ENCODE measurements around the gene MYL3.

Gene MYL3

DNA sequence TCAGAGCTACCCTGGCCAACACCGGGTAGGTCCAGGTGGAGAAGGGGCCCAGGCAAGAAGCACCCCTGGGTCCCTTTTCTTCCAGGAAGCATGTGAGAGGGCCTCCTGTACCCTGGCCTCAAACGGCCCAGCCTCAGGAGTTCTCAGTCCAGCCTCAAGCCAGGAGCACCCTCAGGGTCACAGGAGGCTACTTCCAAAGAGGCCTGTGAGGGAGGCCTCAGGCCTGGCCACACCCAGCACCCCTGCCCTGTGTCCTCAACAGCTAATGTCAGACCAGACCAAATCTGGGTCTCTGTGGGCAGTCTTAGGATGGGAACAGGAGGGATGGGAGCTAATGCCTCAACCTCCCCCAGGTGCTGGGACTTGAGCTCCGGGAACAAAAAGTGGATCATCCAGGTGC is 37.8 kb upstream of the MYL3 start:
- Histone ChIP-seq H3K9me3 (no peaks in the 10 kb centered on the region), H3K36me3 (no peaks in the 10 kb centered on the region), H3K4me1 (no peaks in the 10 kb centered on the region), H3K4me3 (ENCODE audit: low read depth, low read length) (no peak overlapping the region), H3K27me3 (no peaks in the 10 kb centered on the region)
- TF ChIP-seq, protein P1, sequence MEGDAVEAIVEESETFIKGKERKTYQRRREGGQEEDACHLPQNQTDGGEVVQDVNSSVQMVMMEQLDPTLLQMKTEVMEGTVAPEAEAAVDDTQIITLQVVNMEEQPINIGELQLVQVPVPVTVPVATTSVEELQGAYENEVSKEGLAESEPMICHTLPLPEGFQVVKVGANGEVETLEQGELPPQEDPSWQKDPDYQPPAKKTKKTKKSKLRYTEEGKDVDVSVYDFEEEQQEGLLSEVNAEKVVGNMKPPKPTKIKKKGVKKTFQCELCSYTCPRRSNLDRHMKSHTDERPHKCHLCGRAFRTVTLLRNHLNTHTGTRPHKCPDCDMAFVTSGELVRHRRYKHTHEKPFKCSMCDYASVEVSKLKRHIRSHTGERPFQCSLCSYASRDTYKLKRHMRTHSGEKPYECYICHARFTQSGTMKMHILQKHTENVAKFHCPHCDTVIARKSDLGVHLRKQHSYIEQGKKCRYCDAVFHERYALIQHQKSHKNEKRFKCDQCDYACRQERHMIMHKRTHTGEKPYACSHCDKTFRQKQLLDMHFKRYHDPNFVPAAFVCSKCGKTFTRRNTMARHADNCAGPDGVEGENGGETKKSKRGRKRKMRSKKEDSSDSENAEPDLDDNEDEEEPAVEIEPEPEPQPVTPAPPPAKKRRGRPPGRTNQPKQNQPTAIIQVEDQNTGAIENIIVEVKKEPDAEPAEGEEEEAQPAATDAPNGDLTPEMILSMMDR (IDR thresholded peaks at IDR 0.05; ENCODE audit: low read depth, low read length), result no peak
- no peak for DNase-seq

DNA sequence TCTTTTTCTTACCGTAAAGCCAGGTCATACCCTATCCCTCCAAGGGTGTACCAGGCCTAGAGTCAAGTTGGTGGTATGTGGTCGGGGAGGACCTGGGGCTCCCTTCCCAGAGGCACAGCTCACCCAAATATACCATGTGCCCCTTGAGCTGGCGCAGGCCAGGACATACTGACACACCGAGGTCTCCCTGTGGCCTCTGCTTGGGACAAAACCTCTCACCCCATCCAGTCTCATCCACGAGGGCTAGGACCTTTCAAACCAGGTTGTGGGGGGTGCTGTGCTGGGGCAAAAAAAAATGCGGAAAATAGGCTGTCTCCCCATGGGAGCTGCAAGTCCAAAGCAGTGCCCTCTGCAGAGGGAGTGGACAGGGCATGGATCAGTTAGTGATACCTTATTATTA is 37.1 kb upstream of the MYL3 start:
- Histone ChIP-seq H3K27me3 (no peaks in the 10 kb centered on the region), H3K4me3 (ENCODE audit: low read depth, low read length) (no peak overlapping the region), H3K9me3 (no peaks in the 10 kb centered on the region), H3K36me3 (no peaks in the 10 kb centered on the region), H3K4me1 (no peaks in the 10 kb centered on the region)
- TF ChIP-seq, protein P1 (IDR thresholded peaks at IDR 0.05; ENCODE audit: low read depth, low read length), result no peak
- no peak for DNase-seq

DNA sequence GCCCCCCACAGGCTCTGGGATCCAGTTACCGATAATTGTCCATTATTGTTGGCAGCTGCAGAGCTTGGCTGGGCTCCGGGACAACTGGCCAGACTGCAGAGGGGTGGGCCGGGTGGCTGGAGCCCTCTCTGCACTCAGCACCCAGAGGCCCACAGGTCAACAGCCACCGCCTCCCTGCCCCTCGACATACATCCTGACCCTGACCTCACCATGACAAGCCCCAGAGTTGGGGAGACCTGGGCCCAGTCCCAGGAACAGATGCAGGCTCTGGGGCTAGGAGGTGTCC is 36.7 kb upstream of the MYL3 start:
- no peak for DNase-seq
- Histone ChIP-seq H3K36me3 (no peaks in the 10 kb centered on the region), H3K4me1 (no peaks in the 10 kb centered on the region), H3K27me3 (no peaks in the 10 kb centered on the region), H3K4me3 (ENCODE audit: low read depth, low read length) (no peak overlapping the region), H3K9me3 (no peaks in the 10 kb centered on the region)
- TF ChIP-seq, protein P1 (IDR thresholded peaks at IDR 0.05; ENCODE audit: low read depth, low read length), result no peak

DNA sequence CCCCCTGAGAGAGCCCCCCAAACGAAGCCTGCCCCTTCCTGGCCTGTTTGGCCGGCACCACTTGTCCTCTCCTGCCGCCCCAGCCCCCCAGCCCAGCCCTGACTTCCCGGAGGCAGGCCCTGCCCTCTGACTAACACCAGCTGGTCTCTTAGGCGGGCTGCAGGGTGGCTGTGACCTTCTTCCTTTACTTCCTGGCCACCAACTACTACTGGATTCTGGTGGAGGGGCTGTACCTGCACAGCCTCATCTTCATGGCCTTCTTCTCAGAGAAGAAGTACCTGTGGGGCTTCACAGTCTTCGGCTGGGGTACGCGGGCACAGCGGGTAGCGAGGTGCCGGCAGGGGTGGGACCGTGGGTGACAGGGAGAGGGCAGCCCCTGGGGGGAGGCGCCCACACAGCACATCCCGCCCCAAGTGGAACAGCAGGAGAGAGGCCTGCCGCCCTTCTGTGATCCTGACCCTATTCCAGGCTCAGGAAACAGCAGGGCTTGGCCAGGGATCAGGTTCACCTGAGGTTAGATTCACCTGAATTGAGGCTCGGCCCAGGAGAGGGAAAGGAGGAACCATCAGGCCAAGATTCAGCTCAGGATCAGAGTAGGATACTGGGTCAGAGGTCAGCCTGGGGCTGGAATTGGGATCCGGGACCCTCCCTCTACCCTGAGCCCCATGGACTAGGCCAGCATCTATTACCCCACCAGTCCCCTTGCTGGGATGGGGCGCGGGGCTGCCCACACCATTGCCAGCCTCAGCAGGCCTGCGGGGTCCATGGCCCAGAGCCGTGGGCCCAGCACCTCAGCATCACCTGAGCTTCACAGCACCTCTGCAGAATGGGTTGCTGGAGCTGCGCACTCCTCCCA is 36.1 kb upstream of the MYL3 start:
- Histone ChIP-seq H3K27me3 (no peaks in the 10 kb centered on the region), H3K4me1 (no peaks in the 10 kb centered on the region), H3K4me3 (ENCODE audit: low read depth, low read length) (no peak overlapping the region), H3K9me3 (no peaks in the 10 kb centered on the region), H3K36me3 (no peaks in the 10 kb centered on the region)
- TF ChIP-seq, protein P1 (IDR thresholded peaks at IDR 0.05; ENCODE audit: low read depth, low read length), result no peak
- no peak for DNase-seq

DNA sequence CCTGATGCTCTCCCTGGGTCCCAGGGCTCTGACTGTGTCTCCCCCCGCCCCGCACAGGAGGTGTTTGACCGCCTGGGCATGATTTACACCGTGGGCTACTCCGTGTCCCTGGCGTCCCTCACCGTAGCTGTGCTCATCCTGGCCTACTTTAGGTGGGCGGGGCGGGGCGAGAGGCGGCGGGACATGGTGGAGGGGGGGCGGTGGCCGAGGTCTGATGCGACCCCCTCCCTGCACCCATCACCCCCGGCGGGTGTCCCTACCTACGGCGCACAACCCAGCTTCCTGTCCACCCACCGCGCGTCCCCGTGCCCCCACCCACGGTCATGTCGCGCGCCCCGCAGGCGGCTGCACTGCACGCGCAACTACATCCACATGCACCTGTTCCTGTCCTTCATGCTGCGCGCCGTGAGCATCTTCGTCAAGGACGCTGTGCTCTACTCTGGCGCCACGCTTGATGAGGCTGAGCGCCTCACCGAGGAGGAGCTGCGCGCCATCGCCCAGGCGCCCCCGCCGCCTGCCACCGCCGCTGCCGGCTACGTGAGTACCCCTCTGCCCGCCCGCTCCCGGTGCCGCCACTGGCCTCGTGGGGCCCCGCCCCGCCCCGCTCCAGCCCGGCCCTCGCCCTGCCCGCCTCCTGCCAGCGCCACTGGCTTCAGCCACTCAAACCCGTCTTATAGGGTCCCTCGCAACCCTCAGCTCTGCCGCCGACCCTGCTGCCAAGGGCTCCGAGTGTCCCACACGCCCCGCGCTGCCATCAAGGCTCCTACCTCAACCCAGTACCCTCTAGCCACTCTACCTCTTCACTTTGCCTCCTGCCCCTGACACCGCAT is 35.3 kb upstream of the MYL3 start:
- Histone ChIP-seq H3K9me3 (no peaks in the 10 kb centered on the region), H3K4me3 (ENCODE audit: low read depth, low read length) (no peak overlapping the region), H3K4me1 (no peaks in the 10 kb centered on the region), H3K27me3 (no peaks in the 10 kb centered on the region), H3K36me3 (no peaks in the 10 kb centered on the region)
- DNase-seq, result no peak
- TF ChIP-seq, protein P1 (IDR thresholded peaks at IDR 0.05; ENCODE audit: low read depth, low read length), result no peak

DNA sequence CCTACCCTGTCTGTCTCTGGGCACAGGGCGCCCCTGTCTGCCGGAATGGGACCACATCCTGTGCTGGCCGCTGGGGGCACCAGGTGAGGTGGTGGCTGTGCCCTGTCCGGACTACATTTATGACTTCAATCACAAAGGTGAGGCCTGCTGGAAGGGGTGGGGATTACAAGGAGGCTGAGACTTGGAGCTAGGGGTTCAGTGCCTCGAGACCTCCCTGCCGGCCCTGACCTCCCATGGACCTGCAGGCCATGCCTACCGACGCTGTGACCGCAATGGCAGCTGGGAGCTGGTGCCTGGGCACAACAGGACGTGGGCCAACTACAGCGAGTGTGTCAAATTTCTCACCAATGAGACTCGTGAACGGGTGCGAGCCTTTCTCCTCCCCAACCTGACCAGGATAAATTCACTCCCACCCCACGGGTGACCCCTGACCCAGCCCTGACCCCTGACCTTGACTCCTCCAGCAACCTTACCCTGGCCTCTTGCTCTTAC is 34.6 kb upstream of the MYL3 start:
- Histone ChIP-seq H3K9me3 (no peaks in the 10 kb centered on the region), H3K36me3 (no peaks in the 10 kb centered on the region), H3K27me3 (no peaks in the 10 kb centered on the region), H3K4me3 (ENCODE audit: low read depth, low read length) (no peak overlapping the region), H3K4me1 (no peaks in the 10 kb centered on the region)
- no peak for DNase-seq
- TF ChIP-seq, protein P1 (IDR thresholded peaks at IDR 0.05; ENCODE audit: low read depth, low read length), result no peak
